ENCODE results near the gene LRRC47. TPM values are rescaled to one million over a fixed set of nuclear protein-coding genes. Genes with fewer than 3 reads are reported as not detected.

The LRRC47 gene
- total and polyA plus RNA-seq, 4 experiments from 2014 or later, result 19.0 to 58.0 (median 47.1) TPM

GRCh38 chr1:3774276-3774945 lies 21.9 kb downstream of the LRRC47 start:
- H3K4me3 ChIP-seq (ENCODE audit: low read length in 2 of 2), result no peak overlapping the region
- Mint-ChIP-seq H3K27ac (no peak overlapping the region), H3K27me3 (no peaks in the 10 kb centered on the region), H3K4me3 (peak overlapping the region in 1 of 8 donors; percentile 26), H3K36me3 (peaks cover 0 to 3% of the 10 kb centered on the region in 2 donors), H3K4me1 (peaks cover 4 to 28% (median 11%) of the 10 kb centered on the region in 4 donors), H3K9me3 (no peaks in the 10 kb centered on the region)
- no peak overlapping the region for H3K27ac ChIP-seq (ENCODE audit: low read depth, low read length)
- no peak for DNase-seq
- ChIA-PET POLR2A (ENCODE audit: partially characterized antibody) (interaction anchor here (1.5 to 1.9 kb wide), 2 partner anchors 18 to 126 kb away, joined by 6 to 7 read pairs; partner anchors contain the start of gene C1orf174), CTCF (ENCODE audit: partially characterized antibody) (interaction anchor here (1.4 kb wide), 1 partner anchor 13 kb away, joined by 4 read pairs; no protein-coding TSS in a partner anchor)
- H3K4me1 ChIP-seq (ENCODE audit: insufficient read depth, low read length), result peaks cover 28% of the 10 kb centered on the region
- H3K9me3 ChIP-seq (ENCODE audit: control insufficient read depth in 1 of 2, low read length in 2 of 2), result no peaks in the 10 kb centered on the region
- intact Hi-C loops (cut with micrococcal nuclease), result no loop called here
- H3K27me3 ChIP-seq (ENCODE audit: insufficient read depth, low read length), result no peaks in the 10 kb centered on the region
- peaks cover 2% of the 10 kb centered on the region for H3K36me3 ChIP-seq (ENCODE audit: insufficient read depth, low read length)

GRCh38 chr1:3773572-3774275 lies 22.6 kb downstream of the LRRC47 start:
- POLR2A ChIA-PET (ENCODE audit: partially characterized antibody), result interaction anchor here (1.5 kb wide), 1 partner anchor 19 kb away, joined by 6 read pairs; no protein-coding TSS in a partner anchor
- Histone ChIP-seq H3K27ac (ENCODE audit: low read depth, low read length) (no peak overlapping the region), H3K9me3 (ENCODE audit: control insufficient read depth in 1 of 2, low read length in 2 of 2) (no peaks in the 10 kb centered on the region), H3K36me3 (ENCODE audit: insufficient read depth, low read length) (no peaks in the 10 kb centered on the region), H3K4me3 (ENCODE audit: low read length in 2 of 2) (no peak overlapping the region), H3K27me3 (ENCODE audit: insufficient read depth, low read length) (no peaks in the 10 kb centered on the region), H3K4me1 (ENCODE audit: insufficient read depth, low read length) (peaks cover 28% of the 10 kb centered on the region)
- Mint-ChIP-seq H3K27ac (peak overlapping the region in 1 of 7 donors; percentile 17), H3K27me3 (no peaks in the 10 kb centered on the region), H3K36me3 (no peaks in the 10 kb centered on the region), H3K4me3 (peak overlapping the region in 6 of 8 donors; percentile 10 to 70 (median 58)), H3K4me1 (peaks cover 4 to 28% (median 11%) of the 10 kb centered on the region in 4 donors), H3K9me3 (no peaks in the 10 kb centered on the region)
- CTCF ChIA-PET (ENCODE audit: partially characterized antibody), result interaction anchor here (1.4 kb wide), 1 partner anchor 13 kb away, joined by 4 read pairs; no protein-coding TSS in a partner anchor
- DNase-seq, result no peak
- intact Hi-C loops (cut with micrococcal nuclease), result no loop called here

GRCh38 chr1:3772715-3773571 lies 23.4 kb downstream of the LRRC47 start, which contains the start of gene SMIM1:
Gene SMIM1, plus strand, starts transcription at chr1:3772749. Its CDS starts 2,625 bp downstream, at chr1:3775374.
- H3K27me3 ChIP-seq (ENCODE audit: insufficient read depth, low read length), result no peaks in the 10 kb centered on the region
- no peaks in the 10 kb centered on the region for H3K36me3 Mint-ChIP-seq
- peak within 1 kb of the TSS; percentile 47 for H3K27ac ChIP-seq (ENCODE audit: low read depth, low read length)
- peaks cover 28% of the 10 kb centered on the region for H3K4me1 ChIP-seq (ENCODE audit: insufficient read depth, low read length)
- H3K9me3 ChIP-seq (ENCODE audit: control insufficient read depth in 1 of 2, low read length in 2 of 2), result no peaks in the 10 kb centered on the region
- H3K4me3 ChIP-seq (ENCODE audit: low read length in 2 of 2), result peak within 1 kb of the TSS; percentile 14 to 60
- peak within 1 kb of the TSS in 4 of 7 donors; percentile 25 to 72 (median 54) for H3K27ac Mint-ChIP-seq
- no peaks in the 10 kb centered on the region for H3K36me3 ChIP-seq (ENCODE audit: insufficient read depth, low read length)
- H3K27me3 Mint-ChIP-seq, result peaks cover 0 to 2% of the 10 kb centered on the region in 2 donors
- intact Hi-C loops (cut with micrococcal nuclease), result loop anchor here (1.0 kb wide), 3 partner anchors 26 to 149 kb away; partner anchors contain the start of gene C1orf174
- CTCF ChIA-PET (ENCODE audit: partially characterized antibody), result interaction anchor here (1.4 kb wide), 1 partner anchor 14 kb away, joined by 4 read pairs; no protein-coding TSS in a partner anchor
- peak within 1 kb of the TSS; percentile 56 to 81 (median 68) for H3K4me3 Mint-ChIP-seq
- DNase-seq, result no peak
- H3K9me3 Mint-ChIP-seq, result no peaks in the 10 kb centered on the region
- peaks cover 4 to 28% (median 11%) of the 10 kb centered on the region in 4 donors for H3K4me1 Mint-ChIP-seq
- POLR2A ChIA-PET (ENCODE audit: partially characterized antibody), result no interaction called here

GRCh38 chr1:3772027-3772714 lies 24.1 kb downstream of the LRRC47 start:
- H3K27me3 ChIP-seq (ENCODE audit: insufficient read depth, low read length), result no peaks in the 10 kb centered on the region
- Mint-ChIP-seq H3K27me3 (peaks cover 0 to 6% of the 10 kb centered on the region in 2 donors), H3K4me3 (peak overlapping the region; percentile 56 to 81 (median 68)), H3K36me3 (no peaks in the 10 kb centered on the region), H3K4me1 (peaks cover 4 to 28% (median 11%) of the 10 kb centered on the region in 4 donors), H3K9me3 (no peaks in the 10 kb centered on the region), H3K27ac (peak overlapping the region in 2 of 7 donors; percentile 25 to 72)
- peaks cover 28% of the 10 kb centered on the region for H3K4me1 ChIP-seq (ENCODE audit: insufficient read depth, low read length)
- no peaks in the 10 kb centered on the region for H3K9me3 ChIP-seq (ENCODE audit: control insufficient read depth in 1 of 2, low read length in 2 of 2)
- DNase-seq, result peak; percentile 82 to 92 (median 83)
- intact Hi-C loops (cut with micrococcal nuclease), result loop anchor here (1.0 kb wide), 3 partner anchors 25 to 148 kb away; partner anchors contain the start of gene C1orf174
- no peak overlapping the region for H3K27ac ChIP-seq (ENCODE audit: low read depth, low read length)
- H3K36me3 ChIP-seq (ENCODE audit: insufficient read depth, low read length), result no peaks in the 10 kb centered on the region
- peak overlapping the region; percentile 14 to 60 for H3K4me3 ChIP-seq (ENCODE audit: low read length in 2 of 2)
- ChIA-PET POLR2A (ENCODE audit: partially characterized antibody) (interaction anchor here (0.6 kb wide), 1 partner anchor 160 kb away, joined by 3 read pairs; no protein-coding TSS in a partner anchor), CTCF (ENCODE audit: partially characterized antibody) (no interaction called here)

GRCh38 chr1:3771108-3772026 lies 24.9 kb downstream of the LRRC47 start:
- H3K4me3 ChIP-seq (ENCODE audit: low read length in 2 of 2), result peak overlapping the region; percentile 14 to 60
- H3K27ac Mint-ChIP-seq, result peak overlapping the region in 2 of 7 donors; percentile 25 to 72
- no peak for DNase-seq

More at GRCh38 chr1:3771108-3772026, 24.9 kb downstream of the LRRC47 start:
- Mint-ChIP-seq H3K9me3 (no peaks in the 10 kb centered on the region), H3K27me3 (peaks cover 0 to 6% of the 10 kb centered on the region in 2 donors), H3K4me1 (peaks cover 4 to 26% (median 11%) of the 10 kb centered on the region in 4 donors), H3K4me3 (peak overlapping the region; percentile 56 to 81 (median 68)), H3K36me3 (no peaks in the 10 kb centered on the region)
- Histone ChIP-seq H3K4me1 (ENCODE audit: insufficient read depth, low read length) (peaks cover 28% of the 10 kb centered on the region), H3K36me3 (ENCODE audit: insufficient read depth, low read length) (no peaks in the 10 kb centered on the region), H3K9me3 (ENCODE audit: control insufficient read depth in 1 of 2, low read length in 2 of 2) (no peaks in the 10 kb centered on the region), H3K27me3 (ENCODE audit: insufficient read depth, low read length) (no peaks in the 10 kb centered on the region), H3K27ac (ENCODE audit: low read depth, low read length) (no peak overlapping the region)
- intact Hi-C loops (cut with micrococcal nuclease), result loop anchor here (1.0 kb wide), 3 partner anchors 24 to 147 kb away; partner anchors contain the start of gene C1orf174
- ChIA-PET CTCF (ENCODE audit: partially characterized antibody) (no interaction called here), POLR2A (ENCODE audit: partially characterized antibody) (interaction anchor here (0.6 kb wide), 1 partner anchor 160 kb away, joined by 3 read pairs; no protein-coding TSS in a partner anchor)

Measured in CD4-positive, alpha-beta memory T cell (primary cell).